GM23248 (cell line): ENCODE measurements around the gene IDH3B. TPM values are rescaled to one million over a fixed set of nuclear protein-coding genes. Genes with fewer than 3 reads are reported as not detected.
A peak's percentile ranks its signal among the peaks of the same experiment; 100 is the strongest.

Source experiments
- DNase-seq: peaks from one replicate; pipeline ENCODE4 v3.0.0-alpha.2; 2015
- H2AFZ ChIP-seq: fragments of 200-600 bp; sonication (generic); 2 replicates; pipeline ENCODE4 v1.6.1; 2016; ENCODE audit warnings: antibody characterized with exemption
- H3F3A ChIP-seq: fragments of 200-600 bp; sonication (generic); 2 replicates; pipeline ENCODE4 v1.6.1; 2016; ENCODE audit warnings: mild to moderate bottlenecking, antibody characterized with exemption, mixed run types; ENCODE audit not compliant: insufficient read depth
- H3K27ac ChIP-seq: fragments of 200-600 bp; sonication (generic); 2 replicates; pipeline ENCODE4 v1.5.1; 2016; ENCODE audit warnings: mild to moderate bottlenecking
- H3K27me3 ChIP-seq: fragments of 200-600 bp; sonication (generic); replicated peaks from 2 replicates; pipeline ENCODE4 v1.6.1; 2016; ENCODE audit warnings: mild to moderate bottlenecking; ENCODE audit not compliant: insufficient read depth
- H3K36me3 ChIP-seq: fragments of 200-600 bp; sonication (generic); 2 replicates; pipeline ENCODE4 v1.6.1; 2016; ENCODE audit warnings: low read depth, mild to moderate bottlenecking
- H3K4me1 ChIP-seq: fragments of 200-600 bp; sonication (generic); 2 replicates; pipeline ENCODE4 v1.6.1; 2016; ENCODE audit warnings: mild to moderate bottlenecking; ENCODE audit not compliant: insufficient read depth
- H3K4me2 ChIP-seq: fragments of 200-600 bp; sonication (generic); one replicate; pipeline ENCODE4 v1.6.1; 2016; ENCODE audit warnings: mild to moderate bottlenecking; ENCODE audit not compliant: unreplicated experiment
- H3K4me3 ChIP-seq: fragments of 200-600 bp; sonication (generic); 2 replicates; pipeline ENCODE4 v1.5.1; 2016; ENCODE audit warnings: mild to moderate bottlenecking
- H3K79me2 ChIP-seq: fragments of 200-600 bp; sonication (generic); 2 replicates; pipeline ENCODE4 v1.6.1; 2016; ENCODE audit warnings: mild to moderate bottlenecking; ENCODE audit not compliant: insufficient read depth
- H3K9ac ChIP-seq: fragments of 200-600 bp; sonication (generic); 2 replicates; pipeline ENCODE4 v1.6.1; 2016; ENCODE audit warnings: mild to moderate bottlenecking
- H3K9me2 ChIP-seq: fragments of 200-600 bp; sonication (generic); 2 replicates; pipeline ENCODE4 v1.6.1; 2016; ENCODE audit warnings: mixed run types, mild to moderate bottlenecking, moderate library complexity; ENCODE audit not compliant: insufficient read depth
- H3K9me3 ChIP-seq: fragments of 200-600 bp; sonication (generic); one replicate; pipeline ENCODE4 v1.6.1; 2017; ENCODE audit warnings: low read depth
- H4K20me1 ChIP-seq: fragments of 200-600 bp; sonication (generic); 2 replicates; pipeline ENCODE4 v1.6.0; 2016; ENCODE audit not compliant: insufficient read depth
- EZH2 ChIP-seq: fragments of 200-600 bp; sonication (generic); IDR thresholded peaks from 2 replicates; pipeline ENCODE4 v1.6.1; 2018; ENCODE audit warnings: antibody characterized with exemption, mild to moderate bottlenecking; ENCODE audit not compliant: insufficient read depth, poor library complexity, severe bottlenecking
- EZH2phosphoT487 ChIP-seq: fragments of 200-600 bp; sonication (generic); IDR thresholded peaks from 2 replicates; pipeline ENCODE4 v1.6.1; 2018; ENCODE audit warnings: antibody characterized with exemption, moderate library complexity, mild to moderate bottlenecking, low read depth; ENCODE audit not compliant: insufficient read depth
- WGBS, 2 experiments: methylation state at CpG; one replicate each; pipeline ENCODE4 v1.1.6; 2015 to 2017; ENCODE audit warnings: low lambda C conversion rate in 2 of 2, low coverage in 1 of 2; ENCODE audit errors: missing lambda C conversion rate in 2 of 2; 5-methylcytosine and 5-hydroxymethylcytosine counted together
- in situ Hi-C: fragments of 300-500 bp; cut with MboI; formaldehyde crosslinking; loops from 2 replicates; pipeline ENCODE4 v1.15.0; 2020
- microRNA counts: library from miRNA; unstranded; fragments of <30 nt; microRNA quantifications from one replicate; lab custom pipeline; 2016
- microRNA-seq: library from miRNA; unstranded; fragments of <30 nt; microRNA quantifications from one replicate; pipeline ENCODE4, GENCODE V29; 2016; ENCODE audit warnings: borderline number of aligned reads
- polyA plus RNA-seq: library from polyadenylated mRNA; unstranded; fragments of >200 nt; fragmentation: Nextera tagmentation; extraction: Ambion mirVana; gene quantifications from 2 replicates; pipeline ENCODE4 v1.2.1, GENCODE V29; 2016
- small RNA-seq: library from RNA; depleted of rRNA; stranded (forward); fragments of <200 nt; gene quantifications from one replicate; pipeline ENCODE3, GENCODE V24; 2014; ENCODE audit warnings: low read depth, low replicate concordance
- total RNA-seq: library from RNA; depleted of rRNA; stranded (reverse); fragments of >200 nt; shearing (Covaris generic); gene quantifications from 2 replicates; pipeline ENCODE4 v1.2.3, GENCODE V29; 2014; rRNA removed

The IDH3B gene
- total and polyA plus RNA-seq, 2 experiments from 2014 or later: 76.3 to 79.5 TPM

DNA sequence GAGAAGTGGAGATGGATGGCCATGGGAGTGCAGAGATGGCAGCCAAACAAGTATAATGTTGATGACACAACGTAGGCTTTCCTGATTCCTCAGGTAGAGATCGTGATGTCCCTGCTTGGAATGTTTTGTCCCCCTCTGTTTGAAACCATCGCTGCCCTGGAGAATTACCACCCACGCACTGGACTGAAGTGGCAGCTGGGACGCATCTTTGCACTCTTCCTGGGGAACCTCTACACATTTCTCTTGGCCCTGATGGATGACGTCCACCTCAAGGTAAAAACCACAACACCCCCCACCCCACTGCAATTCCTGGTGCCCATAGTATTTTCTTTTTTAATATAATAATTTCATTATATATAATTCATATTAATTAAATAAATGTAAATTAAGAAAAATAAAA, 53.7 kb downstream of the IDH3B start:
- Histone ChIP-seq H3K27ac (no peak overlapping the region), H3K4me1 (no peaks in the 10 kb centered on the region), H2AFZ (no peak overlapping the region), H3F3A (no peaks in the 10 kb centered on the region), H3K4me3 (no peak overlapping the region), H3K79me2 (no peaks in the 10 kb centered on the region), H3K9ac (no peak overlapping the region), H3K36me3 (no peaks in the 10 kb centered on the region), H3K9me3 (no peaks in the 10 kb centered on the region), H4K20me1 (no peaks in the 10 kb centered on the region), H3K27me3 (peaks cover 32% of the 10 kb centered on the region), H3K4me2 (no peak overlapping the region), H3K9me2 (no peaks in the 10 kb centered on the region)
- in situ Hi-C loops: no loop called here
- DNase-seq: no peak
- WGBS, 2 experiments: 39 to 45% methylated on average over 6 of the region's 6 CpGs
- TF ChIP-seq EZH2phosphoT487 (no peak), EZH2 (no peak)

MicroRNAs within 50 kb of the gene (microRNA counts, 767-probe panel; counts per million panel counts)
- microRNA hsa-miR-1292 (lab: Ali Mortazavi, UCI): 447 counts per million, percentile 86 among the panel's probes with 10 or more counts

Small RNA genes within 50 kb of the gene (microRNA-seq; reads per million reads assigned to microRNA genes)
- 14.8 reads per million, percentile 23 among the genes with 10 or more reads in this experiment for gene MIR1292

Small RNA genes within 50 kb of the gene (small RNA-seq; reads per million reads assigned to genes)
- gene SNORA51: not detected
- not detected for gene SNORD110
- gene SNORD56: not detected
- not detected for gene SNORD57
- gene SNORD86: not detected

Other genes starting within 250 kb of the IDH3B start
- 234 and 280 TPM in 2 replicates for gene SNRPB, start 193.4 kb downstream of the IDH3B start, total RNA-seq
- gene SNRPB, start 193.4 kb downstream of the IDH3B start, polyA plus RNA-seq: 221 and 236 TPM in 2 replicates
- gene ZNF343, start 155.3 kb downstream of the IDH3B start, total RNA-seq: 7.5 and 11.0 TPM in 2 replicates
- gene ZNF343, start 155.3 kb downstream of the IDH3B start, polyA plus RNA-seq: 7.0 and 8.1 TPM in 2 replicates
- gene TMC2, start 127.6 kb downstream of the IDH3B start, total RNA-seq: not detected in 2 replicates
- gene TMC2, start 127.6 kb downstream of the IDH3B start, polyA plus RNA-seq: not detected in 2 replicates
- 123 and 130 TPM in 2 replicates for gene NOP56, start 11.6 kb downstream of the IDH3B start, total RNA-seq
- gene NOP56, start 11.6 kb downstream of the IDH3B start, polyA plus RNA-seq: 139 and 149 TPM in 2 replicates
- 0.76 TPM in 1 of 2 replicates, not detected in the other for gene EBF4, start 28.6 kb upstream of the IDH3B start, total RNA-seq
- gene EBF4, start 28.6 kb upstream of the IDH3B start, polyA plus RNA-seq: 0.36 TPM in 1 of 2 replicates, not detected in the other
- gene CPXM1, start 136.4 kb upstream of the IDH3B start, total RNA-seq: not detected in 2 replicates
- gene CPXM1, start 136.4 kb upstream of the IDH3B start, polyA plus RNA-seq: 0.08 TPM in 1 of 2 replicates, not detected in the other
- gene C20orf141, start 150.8 kb upstream of the IDH3B start, total RNA-seq: not detected in 2 replicates
- gene C20orf141, start 150.8 kb upstream of the IDH3B start, polyA plus RNA-seq: not detected in 2 replicates
- gene TMEM239, start 152.1 kb upstream of the IDH3B start, total RNA-seq: not detected in 2 replicates
- not detected in 2 replicates for gene TMEM239, start 152.1 kb upstream of the IDH3B start, polyA plus RNA-seq
- 36.8 and 39.2 TPM in 2 replicates for gene PCED1A, start 176.4 kb upstream of the IDH3B start, total RNA-seq
- gene PCED1A, start 176.4 kb upstream of the IDH3B start, polyA plus RNA-seq: 17.3 and 20.7 TPM in 2 replicates
- 35.2 and 36.2 TPM in 2 replicates for gene VPS16, start 176.5 kb upstream of the IDH3B start, total RNA-seq
- gene VPS16, start 176.5 kb upstream of the IDH3B start, polyA plus RNA-seq: 23.0 and 24.2 TPM in 2 replicates
- 27.4 and 50.8 TPM in 2 replicates for gene PTPRA, start 209.3 kb upstream of the IDH3B start, total RNA-seq
- gene PTPRA, start 209.3 kb upstream of the IDH3B start, polyA plus RNA-seq: 37.4 and 37.9 TPM in 2 replicates